Epidermal melanocyte (primary cell): ENCODE measurements around the gene PPM1M.
A peak's percentile ranks its signal among the peaks of the same experiment; 100 is the strongest.

Source experiments
- DNase-seq: peaks from one replicate; pipeline ENCODE4 v3.0.0; 2011; ENCODE audit warnings: low spot score; ENCODE audit not compliant: insufficient read length

PPM1M gene

GRCh38 chr3:52216585-52217408 lies 28.8 kb upstream of the PPM1M start:
- no peak for DNase-seq

GRCh38 chr3:52217409-52217805 lies 28.2 kb upstream of the PPM1M start:
- DNase-seq, result no peak

- no peak for DNase-seq
Observed at GRCh38 chr3:52218026-52218425, 27.5 kb upstream of the PPM1M start.

GRCh38 chr3:52218454-52218853 lies 27.1 kb upstream of the PPM1M start:
- DNase-seq, result no peak

GRCh38 chr3:52218937-52219650 lies 26.5 kb upstream of the PPM1M start:
- no peak for DNase-seq

- DNase-seq, result peak; percentile 86
Observed at GRCh38 chr3:52220380-52221026, 25.1 kb upstream of the PPM1M start.

- DNase-seq, result no peak
Observed at GRCh38 chr3:52221141-52221562, 24.4 kb upstream of the PPM1M start.

GRCh38 chr3:52221563-52222318 lies 23.8 kb upstream of the PPM1M start:
- no peak for DNase-seq

GRCh38 chr3:52222319-52223221 lies 23.0 kb upstream of the PPM1M start:
- no peak for DNase-seq

GRCh38 chr3:52223449-52224408 lies 21.8 kb upstream of the PPM1M start:
- DNase-seq, result no peak

GRCh38 chr3:52225452-52226228 lies 19.9 kb upstream of the PPM1M start, which contains the start of gene TLR9:
TLR9 (minus strand) TSS chr3:52225645; CDS start chr3:52225529, 116 bp downstream.
- no peak for DNase-seq

- no peak for DNase-seq
Observed at GRCh38 chr3:52226229-52226817, 19.2 kb upstream of the PPM1M start.

GRCh38 chr3:52227117-52227516 lies 18.4 kb upstream of the PPM1M start:
- no peak for DNase-seq

- DNase-seq, result no peak
Observed at GRCh38 chr3:52227766-52228165, 17.8 kb upstream of the PPM1M start.

GRCh38 chr3:52228266-52228665 lies 17.3 kb upstream of the PPM1M start:
- DNase-seq, result no peak

- DNase-seq, result no peak
Observed at GRCh38 chr3:52228751-52229291, 16.7 kb upstream of the PPM1M start.

- DNase-seq, result no peak
Observed at GRCh38 chr3:52229656-52230055, 15.9 kb upstream of the PPM1M start.

- no peak for DNase-seq
Observed at GRCh38 chr3:52230461-52230860, 15.1 kb upstream of the PPM1M start.
